HG02852 (cell line): ENCODE data around the gene APBB2.
"Not testable (repeated sequence)": the region's sequence is repeated elsewhere in the genome, so short reads cannot be mapped to it uniquely, and the experiment has no call there.

Experiments
- ATAC-seq: cut with Tn5 transposase; IDR thresholded peaks from one replicate; pipeline ENCODE4 v1.9.1; 2021; ENCODE audit warnings: mild to moderate bottlenecking, moderate library complexity; ENCODE audit not compliant: unreplicated experiment

APBB2 gene

DNA sequence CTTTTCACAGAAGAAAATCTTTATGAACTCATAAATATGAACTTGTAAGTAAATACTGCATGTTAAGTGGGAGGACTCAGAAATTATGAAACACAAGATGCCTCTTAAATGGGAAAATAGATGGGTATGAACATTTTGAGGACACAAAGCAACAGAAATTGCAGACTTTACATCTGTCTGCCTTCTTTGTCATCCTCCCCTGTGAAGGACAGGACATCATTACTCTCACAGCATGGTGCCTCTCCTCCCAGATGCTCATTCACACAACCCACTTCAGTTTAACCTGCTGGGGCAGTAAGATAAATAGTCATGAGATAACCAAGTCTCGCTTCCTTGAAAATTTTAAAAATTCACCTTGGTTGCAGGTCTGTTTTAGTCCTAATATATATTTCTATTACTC is 144.5 kb downstream of the APBB2 start:
- no peak for ATAC-seq

DNA sequence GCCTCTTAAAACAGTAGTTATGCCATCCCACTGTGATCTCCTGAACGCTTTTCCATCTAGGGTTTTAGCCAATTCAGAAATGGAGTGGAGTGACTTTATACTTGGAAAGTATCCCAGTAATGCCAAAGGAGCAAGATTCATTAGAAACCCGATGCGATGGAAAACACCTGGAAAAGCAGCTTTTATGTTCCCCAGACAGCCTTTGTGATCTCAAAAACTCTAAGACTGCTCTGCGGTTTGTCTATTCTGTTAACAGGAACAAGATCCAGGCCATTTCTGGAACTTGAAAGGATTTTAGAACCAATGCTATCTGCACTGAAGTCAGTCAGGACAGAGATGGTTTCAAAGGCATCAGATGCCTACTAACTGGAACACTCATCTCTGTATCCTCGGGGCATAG is 145.1 kb downstream of the APBB2 start:
- no peak for ATAC-seq

DNA sequence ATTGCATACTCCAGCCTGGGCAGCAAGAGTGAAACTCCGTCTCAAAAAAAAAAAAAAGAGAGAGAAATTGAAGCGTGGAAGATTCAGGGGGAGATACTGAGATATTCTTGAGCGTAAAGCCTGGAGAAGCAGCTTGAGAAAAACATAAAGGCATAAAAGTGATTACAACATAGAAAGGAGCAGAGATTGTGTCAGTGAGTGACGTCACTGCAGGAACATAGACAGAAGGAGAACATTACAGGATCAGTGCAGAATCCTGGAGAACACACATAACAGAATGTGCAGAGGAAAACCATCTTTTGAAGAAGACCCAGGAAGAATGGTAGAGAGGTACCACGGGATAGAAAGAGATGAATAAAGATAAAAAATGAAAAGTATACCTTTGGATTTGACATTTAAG is 147.0 kb downstream of the APBB2 start:
- no peak for ATAC-seq

DNA sequence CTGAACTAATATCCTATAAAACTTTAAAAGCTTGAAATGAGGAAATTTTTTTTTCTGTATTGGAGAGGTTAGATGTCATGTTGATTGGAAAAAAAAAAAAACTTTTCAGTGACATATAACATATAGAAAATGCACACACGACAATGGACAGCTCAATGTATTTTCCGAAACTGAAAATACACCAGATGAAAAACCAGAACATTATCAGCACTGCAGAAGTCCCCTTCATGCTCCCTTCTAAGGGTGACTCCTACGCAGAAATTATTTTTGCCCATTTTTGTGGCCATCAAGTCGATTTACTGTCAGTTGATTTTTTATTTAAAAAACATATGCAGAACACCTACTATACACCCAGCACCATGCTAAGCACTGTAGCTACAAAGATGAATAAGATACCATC is 148.3 kb downstream of the APBB2 start:
- ATAC-seq, result no peak

DNA sequence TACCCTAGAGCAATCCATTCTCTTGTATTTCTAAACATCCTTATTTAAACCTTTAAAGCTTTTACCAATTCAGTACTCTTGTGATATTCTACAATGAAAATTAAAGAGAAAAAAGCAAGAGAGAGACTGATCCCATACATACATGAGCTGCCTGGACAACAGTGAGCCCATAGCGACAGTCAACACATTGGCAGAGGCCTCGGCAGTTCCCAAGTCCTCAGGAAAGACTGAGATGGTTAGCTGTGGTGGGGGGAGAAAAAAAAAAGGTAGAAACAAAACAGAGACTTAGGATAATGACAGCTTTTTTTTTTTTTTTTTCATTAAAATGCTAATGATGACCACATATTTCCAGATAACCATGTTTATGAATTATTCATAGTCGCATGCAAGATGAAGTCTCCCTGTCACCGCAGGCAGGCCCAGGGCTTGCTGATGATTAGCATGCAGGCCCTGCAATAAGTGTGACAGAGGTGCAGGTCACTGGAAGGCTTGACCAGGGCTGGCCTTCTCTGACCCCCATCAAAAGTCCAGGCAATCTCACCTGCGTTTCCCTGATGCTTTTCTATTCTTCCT is 148.8 kb downstream of the APBB2 start:
- no peak for ATAC-seq

DNA sequence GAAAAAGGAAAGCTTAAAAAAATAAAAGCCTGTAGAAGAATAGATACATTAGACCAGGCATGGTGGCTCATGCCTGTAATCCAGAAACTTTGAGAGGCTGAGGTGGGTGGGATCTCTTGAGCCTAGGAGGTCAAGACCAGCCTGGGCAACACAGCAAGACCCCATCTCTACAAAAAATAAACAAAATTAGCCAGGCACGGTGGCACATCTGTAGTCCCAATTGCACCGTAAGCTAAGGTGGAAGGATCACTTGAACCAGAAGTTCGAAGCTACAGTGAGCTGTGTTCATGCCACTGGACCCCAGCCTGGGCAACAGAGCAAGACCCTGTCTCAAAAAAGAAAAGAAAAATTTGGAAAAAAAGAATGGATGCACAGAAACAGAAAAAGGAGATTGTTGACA is 149.4 kb downstream of the APBB2 start:
- ATAC-seq, result no peak

DNA sequence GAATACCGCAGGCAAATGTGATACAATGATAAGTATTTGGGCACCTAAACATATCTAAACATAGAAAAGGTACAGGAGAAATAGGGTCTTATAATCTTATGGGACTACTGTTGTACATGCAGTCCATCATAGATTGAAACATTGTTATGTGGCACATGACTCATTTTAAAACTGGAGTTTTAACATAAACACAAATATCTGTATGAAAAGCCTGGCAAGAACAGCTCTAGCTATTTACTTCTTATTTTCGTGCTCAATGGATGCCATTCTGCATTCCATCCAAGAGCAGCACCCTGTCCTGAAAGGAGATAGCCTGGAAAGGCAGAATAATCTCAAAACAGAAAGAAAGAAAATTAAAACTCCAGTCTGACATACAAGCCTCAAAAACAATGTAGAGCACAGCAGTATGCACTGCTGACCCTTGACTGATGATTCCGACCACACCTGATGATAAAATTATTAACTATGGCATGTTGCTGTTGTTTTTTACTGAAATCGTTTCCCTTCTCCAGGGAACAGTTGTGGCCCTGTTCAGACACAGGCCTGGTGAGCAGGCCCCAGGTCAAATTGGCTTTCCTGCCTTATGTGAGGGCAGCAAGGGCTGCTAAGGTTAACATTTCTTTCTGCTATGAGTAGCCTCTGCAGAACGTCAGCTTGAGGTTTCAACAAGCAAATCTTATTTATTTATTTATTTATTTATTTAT is 152.7 kb downstream of the APBB2 start:
- no peak for ATAC-seq

DNA sequence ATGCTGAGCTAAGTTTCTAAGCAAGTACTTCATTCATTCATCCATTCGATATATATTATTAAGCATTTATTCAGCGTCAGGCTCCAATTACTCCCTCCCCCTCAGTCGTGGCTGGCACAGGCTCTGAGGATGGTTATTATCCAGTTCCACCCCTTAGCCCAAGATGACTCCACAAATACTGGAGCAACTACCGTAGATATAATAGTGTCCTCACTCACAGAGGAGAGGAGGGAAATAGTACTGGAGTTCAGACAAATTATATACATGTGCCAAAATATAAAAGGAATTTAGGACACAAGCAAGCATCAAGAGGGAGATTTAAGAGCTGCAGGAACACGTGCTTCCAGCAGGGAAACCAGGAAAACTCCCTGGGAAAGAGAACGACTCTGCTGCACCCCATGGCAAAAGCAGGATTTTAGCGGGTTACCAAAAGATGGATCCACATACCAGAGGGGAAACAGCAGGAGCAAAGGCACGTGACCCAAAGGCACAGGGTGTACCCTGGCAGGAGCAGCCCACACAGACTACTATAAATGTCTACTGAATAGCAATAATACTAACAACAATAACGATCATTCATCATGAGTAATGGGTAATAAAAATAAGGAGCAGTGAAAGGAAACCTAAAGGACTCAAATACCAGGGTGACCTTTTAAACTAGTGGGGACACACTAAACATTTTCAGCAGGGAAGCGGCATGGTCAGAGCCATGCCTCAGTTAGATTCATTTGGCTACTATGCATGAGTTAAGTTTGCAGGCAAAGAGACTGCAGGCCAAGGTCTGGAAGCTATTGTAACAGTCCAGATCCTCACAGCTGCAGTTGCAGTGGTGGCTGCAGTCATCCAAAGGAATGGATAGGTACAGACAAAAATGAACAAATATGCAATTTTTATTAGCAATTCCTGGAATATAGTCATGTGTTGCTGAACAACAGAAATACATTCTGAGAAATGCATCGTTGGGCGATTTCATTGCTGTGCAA is 153.7 kb downstream of the APBB2 start:
- ATAC-seq, result no peak

DNA sequence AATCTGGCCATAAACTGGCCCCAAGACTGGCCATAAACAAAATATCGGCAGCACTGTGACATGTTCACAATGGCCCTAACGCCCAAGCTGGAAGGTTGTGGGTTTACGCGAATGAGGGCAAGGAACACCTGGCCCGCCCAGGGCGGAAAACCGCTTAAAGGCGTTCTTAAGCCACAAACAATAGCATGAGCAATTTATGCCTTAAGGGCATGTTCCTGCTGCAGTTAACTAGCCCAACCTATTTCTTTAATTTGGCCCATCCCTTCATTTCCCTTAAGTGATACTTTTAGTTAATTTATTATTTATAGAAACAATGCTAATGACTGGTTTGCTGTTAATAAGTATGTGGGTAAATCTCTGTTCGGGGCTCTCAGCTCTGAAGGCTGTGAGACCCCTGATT is 154.9 kb downstream of the APBB2 start:
- not testable (repeated sequence) for ATAC-seq

DNA sequence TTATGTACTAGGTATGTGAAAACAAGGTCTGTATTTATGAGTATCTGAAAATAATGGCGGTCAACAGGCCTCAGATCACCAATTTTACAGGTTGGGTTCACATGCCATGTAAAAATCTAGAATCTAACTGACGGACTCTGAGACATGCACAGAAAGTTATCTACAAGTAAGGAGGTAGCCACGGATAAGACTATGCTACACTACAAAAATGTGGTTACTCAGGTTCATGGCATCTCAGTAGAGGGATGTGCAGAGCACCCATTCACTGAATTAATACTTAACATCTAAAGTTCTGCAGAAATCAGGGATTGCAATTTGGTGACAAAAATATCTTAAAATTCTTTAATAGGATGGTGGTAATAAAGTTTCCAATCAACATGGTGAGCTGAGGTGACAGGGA is 155.9 kb downstream of the APBB2 start:
- ATAC-seq, result no peak

DNA sequence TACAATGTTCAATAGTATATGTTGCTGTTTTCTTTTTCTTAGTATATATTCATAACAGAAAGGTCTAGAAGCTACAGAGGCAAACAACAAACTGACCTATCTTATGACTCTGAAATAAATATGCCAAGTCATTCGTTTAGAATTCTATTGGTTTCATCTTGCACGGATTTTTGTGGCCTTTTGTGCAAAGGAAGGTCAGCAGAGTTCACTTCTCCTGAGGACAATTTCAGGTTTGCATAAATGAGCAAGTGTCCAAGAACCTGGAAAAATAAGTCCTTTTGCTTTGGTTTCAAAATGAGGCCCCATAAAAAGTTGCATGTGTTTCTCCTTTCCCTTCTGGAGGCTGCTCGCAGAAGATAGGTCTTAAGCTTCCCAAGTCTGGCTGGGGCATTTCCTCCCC is 156.9 kb downstream of the APBB2 start:
- ATAC-seq, result no peak

DNA sequence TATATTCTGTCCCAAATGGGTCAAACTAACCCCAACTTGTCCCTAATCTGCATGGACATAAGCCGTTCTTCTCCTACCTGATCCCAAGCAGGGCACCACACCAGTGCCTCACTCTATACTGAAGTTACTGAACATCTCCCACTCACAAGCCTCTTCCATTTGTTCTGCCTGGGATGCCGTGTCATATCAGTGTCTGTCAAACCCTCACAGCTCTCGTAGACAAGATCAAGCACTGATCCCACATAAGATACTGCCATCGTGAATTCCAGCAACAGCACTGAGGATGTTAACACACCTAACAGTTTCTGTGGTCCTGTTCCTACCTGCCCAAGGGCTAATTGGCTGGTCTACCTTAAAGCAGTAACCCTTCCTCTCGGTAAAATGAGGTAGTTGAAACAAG is 162.1 kb downstream of the APBB2 start:
- no peak for ATAC-seq

DNA sequence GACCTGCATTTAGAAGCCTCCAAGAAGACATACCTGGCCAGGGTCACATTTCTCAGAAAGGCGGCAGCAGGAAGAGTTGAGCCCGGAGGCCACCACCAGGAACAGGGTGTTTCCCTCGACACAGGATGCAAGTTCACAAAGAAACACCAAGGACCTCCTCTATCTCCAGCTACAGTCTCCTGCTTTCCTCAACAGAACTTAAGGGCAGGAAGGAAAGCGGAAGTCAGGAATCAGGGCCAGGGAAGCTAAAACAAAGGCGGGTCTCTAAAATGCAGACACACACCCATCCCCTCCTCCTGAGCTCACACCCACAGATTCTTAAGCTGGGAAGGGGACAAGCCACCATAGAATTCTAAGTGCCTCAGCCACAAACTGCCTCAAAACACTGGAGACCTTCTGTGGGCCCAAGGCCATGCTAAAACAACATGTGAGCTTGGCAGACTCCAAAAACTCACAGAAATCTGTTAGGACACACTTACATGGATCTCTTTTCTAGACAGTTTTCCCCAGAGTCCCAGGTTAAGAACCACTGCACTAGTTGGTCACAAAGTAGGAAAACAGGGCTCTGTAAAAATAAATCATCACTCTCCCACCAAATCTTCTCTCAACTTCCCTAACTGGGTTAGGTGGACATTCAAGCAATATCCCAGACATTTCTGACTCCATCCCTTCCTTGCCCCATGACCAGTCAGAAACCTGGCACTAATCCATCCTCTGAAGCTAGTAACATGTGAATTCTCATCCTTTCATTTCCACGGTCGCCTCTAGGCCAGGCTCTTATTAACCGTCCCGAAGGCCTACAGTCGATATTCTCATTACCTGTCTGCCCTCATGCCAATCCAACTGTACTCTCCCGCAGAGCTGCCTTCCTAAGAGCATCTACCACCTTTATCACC is 163.2 kb downstream of the APBB2 start:
- ATAC-seq, result no peak

DNA sequence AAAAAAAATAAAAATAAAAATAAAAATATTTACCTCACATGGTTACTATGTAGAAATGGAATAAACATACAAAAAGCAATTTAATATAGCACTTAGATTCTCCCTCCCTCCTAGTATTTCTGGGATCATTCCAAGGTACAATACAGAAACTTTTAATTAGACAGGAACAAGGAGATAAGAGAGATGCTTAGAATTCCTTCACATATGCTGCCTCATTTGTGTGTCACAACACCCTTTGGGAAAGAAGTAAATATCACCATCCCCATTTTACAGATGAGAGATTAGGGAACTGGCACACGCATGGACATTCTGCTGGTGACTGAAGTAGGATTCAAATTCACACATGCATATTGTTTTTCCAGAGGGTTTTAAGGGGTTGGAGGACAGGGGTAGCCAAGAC is 164.2 kb downstream of the APBB2 start:
- no peak for ATAC-seq

DNA sequence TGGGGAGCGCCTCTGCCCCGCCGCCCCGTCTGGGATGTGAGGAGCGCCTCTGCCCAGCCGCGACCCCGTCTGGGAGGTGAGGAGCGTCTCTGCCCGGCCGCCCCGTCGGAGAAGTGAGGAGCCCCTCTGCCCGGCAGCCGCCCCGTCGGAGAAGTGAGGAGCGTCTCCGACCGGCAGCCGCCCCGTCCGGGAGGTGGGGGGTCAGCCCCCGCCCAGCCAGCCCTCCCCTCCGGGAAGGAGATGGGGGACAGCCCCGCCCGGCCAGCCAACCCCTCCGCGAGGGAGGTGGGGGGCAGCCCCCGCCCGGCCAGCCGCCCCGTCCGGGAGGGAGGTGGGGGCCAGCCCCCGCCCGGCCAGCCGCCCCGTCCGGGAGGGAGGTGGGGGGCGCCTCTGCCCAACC is 165.2 kb downstream of the APBB2 start:
- not testable (repeated sequence) for ATAC-seq

DNA sequence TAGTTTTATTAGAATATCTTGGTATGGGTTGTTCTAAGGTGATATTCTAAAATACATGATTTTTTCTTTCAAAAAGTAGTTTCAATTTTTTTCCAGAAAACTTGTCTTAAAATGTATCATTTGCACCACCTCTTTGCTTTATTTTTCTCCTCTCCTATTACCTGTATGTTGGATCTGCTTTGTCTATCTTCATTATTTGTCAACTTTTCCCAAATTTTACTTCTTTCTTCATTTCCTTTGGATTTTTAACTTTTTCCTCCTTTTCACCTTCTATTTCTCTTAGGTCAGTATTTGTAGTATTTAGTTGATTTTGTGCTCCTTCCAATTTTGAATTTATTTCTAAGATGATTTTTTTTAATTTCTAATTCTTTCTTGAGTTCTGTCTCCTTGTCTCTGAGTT is 169.6 kb downstream of the APBB2 start:
- ATAC-seq, result no peak

DNA sequence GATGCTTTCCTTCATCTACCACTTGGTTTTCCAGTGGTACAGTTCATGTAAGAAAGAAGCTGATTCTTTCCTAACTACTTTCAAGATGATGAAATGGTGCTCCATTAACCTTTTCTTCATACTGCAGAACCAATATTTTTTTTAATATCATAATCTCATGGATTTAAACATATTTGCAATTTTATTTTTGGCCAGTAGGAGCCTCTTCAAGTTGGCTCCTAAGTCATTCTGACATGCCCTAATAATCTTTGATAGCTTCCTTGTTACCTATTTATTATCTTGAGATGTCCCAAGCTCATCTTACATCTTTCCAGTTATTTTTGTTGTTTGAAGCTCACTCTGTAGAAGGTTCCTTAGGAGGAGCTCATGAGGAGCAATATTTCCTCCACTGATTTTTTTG is 170.2 kb downstream of the APBB2 start:
- no peak for ATAC-seq

DNA sequence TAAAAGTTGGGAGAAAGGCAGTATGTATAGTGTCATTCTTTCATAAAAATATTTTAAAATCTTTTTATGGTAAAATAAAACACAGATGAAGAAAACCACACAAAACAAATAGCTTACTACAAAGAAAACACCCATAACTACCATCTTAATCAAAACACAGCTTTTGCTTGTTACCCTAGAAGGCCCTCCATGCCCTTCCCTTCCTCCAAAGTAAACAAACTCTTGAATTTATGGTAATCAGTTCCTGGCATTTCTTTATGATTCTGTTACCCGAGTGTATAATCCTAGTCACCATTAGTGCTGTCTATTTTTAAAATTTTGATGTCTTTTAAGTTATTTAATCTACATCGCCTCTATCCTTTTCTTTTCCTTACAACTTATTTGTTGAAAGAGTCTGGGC is 170.9 kb downstream of the APBB2 start:
- no peak for ATAC-seq

DNA sequence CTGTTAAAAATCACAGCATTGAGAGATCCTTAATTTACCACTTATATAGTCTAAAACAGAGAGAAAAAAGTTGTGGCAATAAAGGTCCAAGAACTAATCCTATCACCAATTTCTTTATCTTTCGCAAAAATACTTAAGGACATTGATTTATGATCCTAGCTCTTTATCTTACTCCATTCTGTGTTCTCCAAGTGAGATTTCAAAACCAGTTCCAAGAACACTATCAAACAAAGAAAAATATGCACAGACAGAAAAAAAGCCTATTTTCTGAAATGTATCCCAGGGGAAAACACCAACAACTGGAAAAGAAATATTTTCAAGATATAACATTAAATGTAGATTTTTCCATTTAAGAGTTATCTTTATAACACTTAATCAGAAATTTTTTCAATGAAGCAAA is 172.8 kb downstream of the APBB2 start:
- no peak for ATAC-seq

DNA sequence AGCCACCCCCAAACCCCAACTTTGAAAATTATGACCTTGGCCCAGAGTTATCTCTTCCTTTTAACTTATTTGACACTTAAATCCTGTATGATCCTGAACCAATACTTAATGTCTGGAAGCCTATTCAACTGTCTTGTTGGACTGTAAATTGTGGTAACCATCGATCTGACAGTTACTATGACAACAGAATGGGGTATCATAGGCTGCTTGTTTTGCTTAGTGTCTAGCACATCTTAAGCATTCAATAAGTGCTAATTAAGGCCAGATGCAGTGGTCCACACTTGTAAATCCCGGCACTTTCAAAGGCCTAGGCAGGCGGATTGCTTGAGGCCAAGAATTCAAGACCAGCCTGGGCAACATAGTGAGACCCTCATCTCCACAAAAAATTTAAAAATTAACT is 175.0 kb downstream of the APBB2 start:
- ATAC-seq, result no peak

DNA sequence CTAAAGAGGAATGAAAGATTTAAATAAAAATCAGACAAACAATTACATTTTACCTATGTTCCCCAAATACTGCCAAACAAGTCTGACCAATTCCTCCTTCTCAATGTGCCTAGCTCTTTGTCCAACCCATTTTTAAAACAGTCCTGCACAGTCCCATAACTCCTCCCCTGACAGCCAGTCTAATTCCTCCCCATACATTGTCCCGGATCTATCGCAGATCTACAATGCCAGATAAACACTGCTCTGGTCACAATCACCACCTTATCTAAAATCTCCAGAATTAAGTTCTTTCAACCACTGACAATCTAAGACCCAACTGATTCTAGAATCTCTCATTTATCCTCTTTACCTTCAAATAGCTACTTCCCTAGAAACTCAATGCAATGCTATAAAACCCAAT is 176.0 kb downstream of the APBB2 start:
- no peak for ATAC-seq
